ENCODE measurements around the gene NOS1AP.

The NOS1AP gene

DNA sequence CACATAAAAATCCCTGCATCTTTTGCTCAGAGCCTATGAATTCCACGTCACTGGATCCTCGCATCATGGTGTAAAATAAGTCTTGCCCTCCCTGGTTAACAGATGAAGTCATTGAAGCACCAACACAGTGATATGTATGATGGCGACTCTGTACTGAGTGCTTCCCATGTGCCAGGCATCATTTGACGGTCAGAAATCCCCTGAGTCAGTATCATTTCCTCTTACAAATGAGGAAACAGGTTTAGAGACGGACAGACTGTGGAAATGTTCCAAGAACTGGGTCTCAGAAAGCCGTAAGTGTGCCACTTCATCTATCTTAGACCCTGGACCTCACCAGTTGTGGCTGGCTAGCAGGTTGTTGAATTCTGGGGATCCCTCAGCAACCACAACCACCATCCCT, 40.8 kb upstream of the NOS1AP start:
- TF ChIP-seq TOX (CRISPR knock-in tag; IDR thresholded peaks at IDR 0.05; ENCODE audit: borderline replicate concordance) (no peak), SNAI2 (CRISPR knock-in tag; IDR thresholded peaks at IDR 0.05) (no peak), ESRRG (CRISPR knock-in tag; IDR thresholded peaks at IDR 0.05) (no peak), POU6F1 (CRISPR knock-in tag; IDR thresholded peaks at IDR 0.05; ENCODE audit: borderline replicate concordance, low read depth) (no peak)
- ATAC-seq: no peak

- ATAC-seq: peak; percentile 27; the same call in 2 of the 3 replicates
These were observed 40.3 kb upstream of the NOS1AP start for GRCh38 chr1:162029157-162029556.

GRCh38 chr1:162030759-162031280, 38.7 kb upstream of the NOS1AP start:
- TF ChIP-seq CSRNP3 (CRISPR knock-in tag; IDR thresholded peaks at IDR 0.05) (no peak), ZFP3 (CRISPR knock-in tag; IDR thresholded peaks at IDR 0.05) (no peak), TSHZ2 (CRISPR knock-in tag; IDR thresholded peaks at IDR 0.05) (no peak), CREB5 (CRISPR knock-in tag; IDR thresholded peaks at IDR 0.05; ENCODE audit: low read depth) (no peak), POU6F1 (CRISPR knock-in tag; IDR thresholded peaks at IDR 0.05; ENCODE audit: borderline replicate concordance, low read depth) (no peak), PATZ1 (CRISPR knock-in tag; IDR thresholded peaks at IDR 0.05; ENCODE audit: borderline replicate concordance) (no peak), ZNF70 (CRISPR knock-in tag; IDR thresholded peaks at IDR 0.05) (no peak), TOX (CRISPR knock-in tag; IDR thresholded peaks at IDR 0.05; ENCODE audit: borderline replicate concordance) (no peak), PPARA (CRISPR knock-in tag; IDR thresholded peaks at IDR 0.05; ENCODE audit: borderline replicate concordance) (no peak), SNAI2 (CRISPR knock-in tag; IDR thresholded peaks at IDR 0.05) (no peak), BACH2 (CRISPR knock-in tag; IDR thresholded peaks at IDR 0.05; ENCODE audit: borderline replicate concordance) (no peak), ZNF565 (CRISPR knock-in tag; conservative IDR thresholded peaks at IDR 0.05; ENCODE audit: low read depth) (no peak), ESRRG (CRISPR knock-in tag; IDR thresholded peaks at IDR 0.05) (no peak), ZNF8 (CRISPR knock-in tag; IDR thresholded peaks at IDR 0.05) (no peak), RARB (CRISPR knock-in tag; IDR thresholded peaks at IDR 0.05) (no peak), OSR1 (CRISPR knock-in tag; IDR thresholded peaks at IDR 0.05) (no peak), ZFP30 (CRISPR knock-in tag; IDR thresholded peaks at IDR 0.05) (no peak), GLIS3 (CRISPR knock-in tag; IDR thresholded peaks at IDR 0.05) (no peak), ZC3H10 (CRISPR knock-in tag; IDR thresholded peaks at IDR 0.05) (no peak), ISL1 (CRISPR knock-in tag; IDR thresholded peaks at IDR 0.05) (no peak)
- no peak for ATAC-seq

More at GRCh38 chr1:162029157-162029556, 40.3 kb upstream of the NOS1AP start:
- TF ChIP-seq RARB (CRISPR knock-in tag; IDR thresholded peaks at IDR 0.05): no peak
- peak; percentile 76 for TF ChIP-seq ZFP3 (CRISPR knock-in tag; IDR thresholded peaks at IDR 0.05)

Data from SK-N-SH treated with all-trans-retinoic acid at 6 μM for 48 hours (cell line).